Loucy (cell line): ENCODE measurements around the gene TRIM33.
"Not testable (repeated sequence)": the region's sequence is repeated elsewhere in the genome, so short reads cannot be mapped to it uniquely, and the experiment has no call there.

Source experiments
- H2AFZ ChIP-seq: fragments of 200-600 bp; sonication (generic); 2 replicates; pipeline ENCODE4 v1.6.0; 2016; ENCODE audit warnings: antibody characterized with exemption, mild to moderate bottlenecking, low read length, moderate library complexity
- H3F3A ChIP-seq: fragments of 200-600 bp; 2 replicates; pipeline ENCODE4 v1.6.0; 2016; ENCODE audit warnings: antibody characterized with exemption, low read depth, mild to moderate bottlenecking
- H3K27me3 ChIP-seq: fragments of 200-600 bp; sonication (generic); 2 replicates; pipeline ENCODE4 v1.6.1; 2014; ENCODE audit warnings: low read length, mild to moderate bottlenecking; ENCODE audit not compliant: insufficient read depth, poor library complexity, severe bottlenecking
- H3K36me3 ChIP-seq: fragments of 200-600 bp; sonication (generic); 2 replicates; pipeline ENCODE4 v1.6.1; 2016; ENCODE audit warnings: low read length; ENCODE audit not compliant: insufficient read depth
- H3K4me1 ChIP-seq: fragments of 200-600 bp; sonication (generic); 2 replicates; pipeline ENCODE4 v1.5.1; 2014; ENCODE audit warnings: low read length, mild to moderate bottlenecking; ENCODE audit not compliant: insufficient read depth, poor library complexity, severe bottlenecking
- H3K4me2 ChIP-seq: fragments of 200-600 bp; sonication (generic); 2 replicates; pipeline ENCODE4 v1.6.0; 2014; ENCODE audit warnings: antibody characterized with exemption, low read length, low read depth, mild to moderate bottlenecking; ENCODE audit not compliant: poor library complexity, severe bottlenecking
- H3K4me3 ChIP-seq: fragments of 200-600 bp; sonication (generic); 2 replicates; pipeline ENCODE4 v1.5.1; 2014; ENCODE audit warnings: low read length, mild to moderate bottlenecking, mixed read lengths; ENCODE audit not compliant: poor library complexity, severe bottlenecking
- H3K79me2 ChIP-seq: fragments of 200-600 bp; sonication (generic); 2 replicates; pipeline ENCODE4 v1.6.1; 2014; ENCODE audit warnings: low read length; ENCODE audit not compliant: insufficient read depth
- H3K9ac ChIP-seq: fragments of 200-600 bp; sonication (generic); 2 replicates; pipeline ENCODE4 v1.6.0; 2014; ENCODE audit warnings: mild to moderate bottlenecking, low read depth, low read length, moderate library complexity; ENCODE audit not compliant: poor library complexity, severe bottlenecking
- H3K9me2 ChIP-seq: fragments of 200-600 bp; sonication (generic); replicated peaks from 2 replicates; pipeline ENCODE4 v1.6.1; 2016; ENCODE audit warnings: low read depth, low read length, mixed read lengths
- H3K9me3 ChIP-seq: fragments of 200-600 bp; sonication (generic); 2 replicates; pipeline ENCODE4 v1.6.1; 2014; ENCODE audit warnings: mild to moderate bottlenecking, antibody characterized with exemption, low read length, low read depth; ENCODE audit not compliant: insufficient read depth
- H4K20me1 ChIP-seq: fragments of 200-600 bp; sonication (generic); 2 replicates; pipeline ENCODE4 v1.6.0; 2014; ENCODE audit warnings: antibody characterized with exemption, low read length, mild to moderate bottlenecking; ENCODE audit not compliant: insufficient read depth, poor library complexity, severe bottlenecking
- EZH2phosphoT487 ChIP-seq: fragments of 200-600 bp; IDR thresholded peaks from 2 replicates; pipeline ENCODE4 v1.6.1; 2018; ENCODE audit warnings: antibody characterized with exemption, mild to moderate bottlenecking, moderate library complexity, borderline replicate concordance
- TF ChIP-seq, protein P1 (sequence below): fragments of 200-600 bp; sonication (generic); conservative IDR thresholded peaks from 2 replicates; pipeline ENCODE4 v1.5.1; 2014; ENCODE audit warnings: mild to moderate bottlenecking, antibody characterized with exemption, low read length

The TRIM33 gene

DNA sequence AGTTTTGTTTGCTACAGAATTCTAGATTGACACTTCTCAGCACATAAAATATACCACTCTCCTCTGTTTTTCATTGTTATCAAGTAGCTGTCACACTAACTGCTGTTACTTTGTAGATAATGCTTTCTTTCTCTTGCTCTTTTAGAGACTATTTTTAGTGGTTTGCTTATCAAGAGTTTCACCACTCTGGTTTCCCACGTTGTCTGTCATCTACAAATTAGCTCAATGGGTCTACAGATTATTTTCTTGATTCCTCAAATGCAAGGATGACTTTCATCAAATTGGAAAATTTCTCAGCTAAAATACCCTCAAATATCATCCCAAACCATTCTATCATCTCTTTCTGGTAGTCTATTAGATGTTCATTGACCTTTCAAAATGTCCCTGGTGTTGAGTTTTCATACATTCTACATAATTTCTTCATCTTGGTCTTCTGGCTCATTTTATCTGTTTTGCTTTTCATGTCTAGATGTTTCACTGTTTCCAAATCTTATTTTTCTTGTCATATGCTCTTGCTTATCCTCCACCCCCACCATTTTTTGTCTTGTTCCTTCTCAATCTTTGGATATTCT lies 122.5 kb downstream of the TRIM33 start:
- H3K4me2 ChIP-seq = no peak overlapping the region
- H3K9ac ChIP-seq = no peak overlapping the region
- no peak overlapping the region for H3K4me3 ChIP-seq

DNA sequence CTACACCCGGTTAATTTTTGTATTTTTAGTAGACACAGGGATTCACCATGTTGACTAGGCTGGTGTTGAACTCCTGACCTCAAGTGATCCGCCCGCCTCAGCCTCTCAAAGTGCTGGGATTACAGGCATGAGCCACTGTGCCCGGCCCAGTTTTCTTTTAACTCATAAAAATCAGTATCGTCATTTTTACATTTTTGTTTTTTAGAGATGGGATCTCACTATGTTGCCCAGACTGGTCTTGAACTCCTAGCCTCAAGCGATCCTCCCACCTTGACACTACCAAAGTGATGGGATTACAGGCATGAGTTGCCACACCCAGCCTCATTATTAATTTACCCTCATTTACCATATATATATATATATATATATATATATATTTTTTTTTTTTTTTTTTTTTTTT lies 123.4 kb downstream of the TRIM33 start:
- not testable (repeated sequence) for H3K9me2 ChIP-seq, H3K9me3 ChIP-seq, H3K4me2 ChIP-seq, H3K36me3 ChIP-seq, H3F3A ChIP-seq, H4K20me1 ChIP-seq, H2AFZ ChIP-seq, H3K4me3 ChIP-seq, H3K9ac ChIP-seq, H3K4me1 ChIP-seq, H3K79me2 ChIP-seq, H3K27me3 ChIP-seq

More for the DNA sequence above, 122.5 kb downstream of the TRIM33 start:
- H3K27me3 ChIP-seq = no peaks in the 10 kb centered on the region
- H3K36me3 ChIP-seq = peaks cover 13% of the 10 kb centered on the region
- H3F3A ChIP-seq = no peaks in the 10 kb centered on the region
- no peaks in the 10 kb centered on the region for H3K9me2 ChIP-seq
- H4K20me1 ChIP-seq = no peaks in the 10 kb centered on the region
- 0 out of 2 replicates have a peak, but pooled peaks cover 2% of the 10 kb centered on the region for H3K9me3 ChIP-seq
- no peaks in the 10 kb centered on the region for H3K79me2 ChIP-seq
- TF ChIP-seq EZH2phosphoT487 = no peak
- TF ChIP-seq, protein P1, sequence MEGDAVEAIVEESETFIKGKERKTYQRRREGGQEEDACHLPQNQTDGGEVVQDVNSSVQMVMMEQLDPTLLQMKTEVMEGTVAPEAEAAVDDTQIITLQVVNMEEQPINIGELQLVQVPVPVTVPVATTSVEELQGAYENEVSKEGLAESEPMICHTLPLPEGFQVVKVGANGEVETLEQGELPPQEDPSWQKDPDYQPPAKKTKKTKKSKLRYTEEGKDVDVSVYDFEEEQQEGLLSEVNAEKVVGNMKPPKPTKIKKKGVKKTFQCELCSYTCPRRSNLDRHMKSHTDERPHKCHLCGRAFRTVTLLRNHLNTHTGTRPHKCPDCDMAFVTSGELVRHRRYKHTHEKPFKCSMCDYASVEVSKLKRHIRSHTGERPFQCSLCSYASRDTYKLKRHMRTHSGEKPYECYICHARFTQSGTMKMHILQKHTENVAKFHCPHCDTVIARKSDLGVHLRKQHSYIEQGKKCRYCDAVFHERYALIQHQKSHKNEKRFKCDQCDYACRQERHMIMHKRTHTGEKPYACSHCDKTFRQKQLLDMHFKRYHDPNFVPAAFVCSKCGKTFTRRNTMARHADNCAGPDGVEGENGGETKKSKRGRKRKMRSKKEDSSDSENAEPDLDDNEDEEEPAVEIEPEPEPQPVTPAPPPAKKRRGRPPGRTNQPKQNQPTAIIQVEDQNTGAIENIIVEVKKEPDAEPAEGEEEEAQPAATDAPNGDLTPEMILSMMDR = no peak
- no peak overlapping the region for H2AFZ ChIP-seq
- no peaks in the 10 kb centered on the region for H3K4me1 ChIP-seq

DNA sequence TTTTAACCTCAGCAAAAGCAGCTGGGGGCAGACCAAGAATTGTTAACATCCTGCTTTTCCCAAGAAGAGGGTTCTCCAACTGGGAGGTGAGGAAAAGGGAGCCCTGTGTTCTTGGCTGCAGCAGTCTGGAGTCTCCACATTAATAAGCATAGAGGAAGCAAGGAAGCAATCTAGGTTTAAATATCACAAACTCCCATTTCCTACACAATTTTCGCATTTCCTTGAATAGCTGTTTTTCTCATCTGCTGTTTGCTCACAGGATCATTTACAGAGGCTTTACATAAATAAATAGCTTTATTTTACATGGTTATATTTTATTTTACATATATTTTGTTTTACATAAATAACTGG lies 124.0 kb downstream of the TRIM33 start:
- H3F3A ChIP-seq = no peaks in the 10 kb centered on the region
- H3K4me2 ChIP-seq = no peak overlapping the region
- TF ChIP-seq, protein P1 = no peak
- TF ChIP-seq EZH2phosphoT487 = no peak
- no peaks in the 10 kb centered on the region for H3K4me1 ChIP-seq
- H3K9ac ChIP-seq = no peak overlapping the region
- H3K9me2 ChIP-seq = no peaks in the 10 kb centered on the region
- 0 out of 2 replicates have a peak, but pooled peaks cover 2% of the 10 kb centered on the region for H3K9me3 ChIP-seq
- no peaks in the 10 kb centered on the region for H3K79me2 ChIP-seq
- H3K27me3 ChIP-seq = no peaks in the 10 kb centered on the region
- H2AFZ ChIP-seq = no peak overlapping the region
- H4K20me1 ChIP-seq = no peaks in the 10 kb centered on the region
- no peak overlapping the region for H3K4me3 ChIP-seq
- peaks cover 3% of the 10 kb centered on the region for H3K36me3 ChIP-seq
